GM04503 (cell line): ENCODE results near the gene SC5D.

Experiments used
- DNase-seq: peaks from one replicate; pipeline ENCODE4 v3.0.0-alpha.2; 2012; ENCODE audit warnings: low read depth

Gene SC5D

DNA sequence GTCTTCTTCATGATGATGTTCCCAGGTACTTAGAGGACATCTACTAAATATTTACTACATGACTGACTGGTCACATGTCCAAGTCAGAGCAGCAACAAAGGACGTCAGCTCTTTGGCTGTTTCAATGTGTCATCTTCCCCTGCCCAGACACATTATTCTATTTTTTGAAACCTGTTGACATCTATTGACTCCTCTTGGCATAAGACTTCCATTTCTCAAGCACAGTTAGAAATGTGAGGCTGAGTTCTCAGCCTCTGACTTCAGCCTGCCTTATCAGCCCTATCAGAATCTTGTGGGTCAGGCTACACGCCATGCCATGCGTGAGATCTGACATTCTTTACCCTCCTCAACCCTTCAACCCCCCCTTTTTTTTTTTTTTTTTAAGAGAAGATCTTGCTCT lies 63.8 kb downstream of the SC5D start:
- DNase-seq, result no peak
